NCI-H187 treated with DMSO at 0.1 percent for 48 hours (cell line): ENCODE results near the gene TBC1D7.

Source experiments
- DNase-seq: peaks from one replicate; lab custom pipeline; 2025; lab: John Stamatoyannopoulos, UW

TBC1D7 gene

GRCh38 chr6:13294499-13295069 lies 33.8 kb downstream of the TBC1D7 start:
- no peak for DNase-seq

GRCh38 chr6:13292774-13293173 lies 35.6 kb downstream of the TBC1D7 start:
- DNase-seq = no peak

- DNase-seq = no peak
These were observed 38.0 kb downstream of the TBC1D7 start for GRCh38 chr6:13290335-13290734.

GRCh38 chr6:13289789-13290318 lies 38.5 kb downstream of the TBC1D7 start:
- DNase-seq = no peak

- no peak for DNase-seq
These were observed 39.4 kb downstream of the TBC1D7 start for GRCh38 chr6:13288969-13289391.

- DNase-seq = no peak
These were observed 39.9 kb downstream of the TBC1D7 start for GRCh38 chr6:13288481-13288880.

GRCh38 chr6:13287104-13287503 lies 41.2 kb downstream of the TBC1D7 start:
- DNase-seq = no peak

- no peak for DNase-seq
These were observed 42.2 kb downstream of the TBC1D7 start for GRCh38 chr6:13286181-13286580.

- DNase-seq = no peak
These were observed 42.6 kb downstream of the TBC1D7 start for GRCh38 chr6:13285705-13286104.

- no peak for DNase-seq
These were observed 43.7 kb downstream of the TBC1D7 start for GRCh38 chr6:13284646-13285045.

GRCh38 chr6:13283331-13283730 lies 45.0 kb downstream of the TBC1D7 start:
- DNase-seq = no peak

GRCh38 chr6:13282393-13283069 lies 45.8 kb downstream of the TBC1D7 start:
- no peak for DNase-seq

GRCh38 chr6:13281686-13282085 lies 46.7 kb downstream of the TBC1D7 start:
- no peak for DNase-seq

- DNase-seq = no peak
These were observed 48.1 kb downstream of the TBC1D7 start for GRCh38 chr6:13280254-13280653.

- DNase-seq = no peak
These were observed 49.3 kb downstream of the TBC1D7 start for GRCh38 chr6:13278991-13279390.

- no peak for DNase-seq
These were observed 50.2 kb downstream of the TBC1D7 start for GRCh38 chr6:13278164-13278563.

GRCh38 chr6:13277231-13277630 lies 51.1 kb downstream of the TBC1D7 start:
- DNase-seq = no peak

GRCh38 chr6:13275435-13275989 lies 52.8 kb downstream of the TBC1D7 start:
- no peak for DNase-seq

GRCh38 chr6:13274707-13275434 lies 53.5 kb downstream of the TBC1D7 start:
- no peak for DNase-seq

GRCh38 chr6:13273931-13274706 lies 54.2 kb downstream of the TBC1D7 start:
- no peak for DNase-seq

GRCh38 chr6:13273202-13273930 lies 55.0 kb downstream of the TBC1D7 start:
- DNase-seq = no peak
